H4 (cell line): ENCODE data around the gene CHCHD1. TPM values are rescaled to one million over a fixed set of nuclear protein-coding genes. Genes with fewer than 3 reads are reported as not detected.
"Not testable (repeated sequence)": the region's sequence is repeated elsewhere in the genome, so short reads cannot be mapped to it uniquely, and the experiment has no call there.

ENCODE experiments used
- DNase-seq: peaks from one replicate; pipeline ENCODE4 v3.0.0-alpha.2; 2015; ENCODE audit warnings: low spot score
- total RNA-seq: library from RNA; depleted of rRNA; stranded (reverse); fragments of >200 nt; shearing (Covaris generic); gene quantifications from 2 replicates; pipeline ENCODE4 v1.2.3, GENCODE V29; 2014

CHCHD1 gene
- total RNA-seq, 1 experiment from 2014 or later, result 82.5 TPM

GRCh38 chr10:73791871-73792400 lies 10.1 kb downstream of the CHCHD1 start:
- DNase-seq, result no peak

- no peak for DNase-seq
These were observed 11.6 kb downstream of the CHCHD1 start for GRCh38 chr10:73793456-73793855.

- DNase-seq, result not testable (repeated sequence)
These were observed 13.6 kb downstream of the CHCHD1 start for GRCh38 chr10:73795491-73795890.

GRCh38 chr10:73796035-73796434 lies 14.2 kb downstream of the CHCHD1 start:
- DNase-seq, result not testable (repeated sequence)

GRCh38 chr10:73796766-73797165 lies 14.9 kb downstream of the CHCHD1 start:
- DNase-seq, result no peak

- no peak for DNase-seq
These were observed 15.6 kb downstream of the CHCHD1 start for GRCh38 chr10:73797324-73798025.

- DNase-seq, result no peak
These were observed 16.2 kb downstream of the CHCHD1 start for GRCh38 chr10:73798087-73798486.

GRCh38 chr10:73798927-73799560 lies 17.2 kb downstream of the CHCHD1 start:
- DNase-seq, result no peak

GRCh38 chr10:73799899-73800559 lies 18.2 kb downstream of the CHCHD1 start:
- no peak for DNase-seq

GRCh38 chr10:73800560-73801252 lies 18.9 kb downstream of the CHCHD1 start:
- no peak for DNase-seq

- DNase-seq, result no peak
These were observed 19.4 kb downstream of the CHCHD1 start for GRCh38 chr10:73801253-73801590.

GRCh38 chr10:73802276-73802991 lies 20.6 kb downstream of the CHCHD1 start:
- no peak for DNase-seq

- no peak for DNase-seq
These were observed 21.9 kb downstream of the CHCHD1 start for GRCh38 chr10:73803680-73804286.

GRCh38 chr10:73806176-73806950 lies 24.5 kb downstream of the CHCHD1 start:
- DNase-seq, result no peak

- no peak for DNase-seq
These were observed 25.6 kb downstream of the CHCHD1 start for GRCh38 chr10:73807471-73807870.

- no peak for DNase-seq
These were observed 26.4 kb downstream of the CHCHD1 start for GRCh38 chr10:73808021-73808815.

GRCh38 chr10:73809061-73809818 lies 27.4 kb downstream of the CHCHD1 start:
- no peak for DNase-seq

GRCh38 chr10:73810358-73810734 lies 28.5 kb downstream of the CHCHD1 start:
- no peak for DNase-seq
